ENCODE results near the gene B4GAT1. TPM values are rescaled to one million over a fixed set of nuclear protein-coding genes. Genes with fewer than 3 reads are reported as not detected.
A peak's percentile ranks its signal among the peaks of the same experiment; 100 is the strongest.

Gene B4GAT1
- total and polyA plus RNA-seq, 4 experiments from 2014 or later = 9.7 to 12.7 (median 11.0) TPM

GRCh38 chr11:66327171-66328030, 20.0 kb downstream of the B4GAT1 start:
- H3K27me3 ChIP-seq (ENCODE audit: insufficient read depth, low read length) = no peaks in the 10 kb centered on the region
- peaks cover 29% of the 10 kb centered on the region for H3K4me1 ChIP-seq (ENCODE audit: insufficient read depth, low read length)
- H3K27ac ChIP-seq (ENCODE audit: low read depth, low read length) = no peak overlapping the region
- intact Hi-C loops (cut with micrococcal nuclease) = loop anchor here (1.0 to 5.0 kb wide), 3 partner anchors 15 to 105 kb away; no protein-coding TSS in a partner anchor
- DNase-seq = no peak
- H3K4me3 ChIP-seq (ENCODE audit: low read length in 2 of 2) = no peak overlapping the region
- CTCF ChIA-PET (ENCODE audit: partially characterized antibody) = interaction anchor here (1.6 kb wide), 1 partner anchor 16 kb away, joined by 24 read pairs; no protein-coding TSS in a partner anchor
- peak overlapping the region in 5 of 8 donors; percentile 5 to 76 (median 18) for H3K4me3 Mint-ChIP-seq
- no peaks in the 10 kb centered on the region for H3K9me3 ChIP-seq (ENCODE audit: control insufficient read depth in 1 of 2, low read length in 2 of 2)
- H3K36me3 ChIP-seq (ENCODE audit: insufficient read depth, low read length) = no peaks in the 10 kb centered on the region
- H3K27me3 Mint-ChIP-seq = no peaks in the 10 kb centered on the region
- H3K36me3 Mint-ChIP-seq = no peaks in the 10 kb centered on the region
- H3K27ac Mint-ChIP-seq = peak overlapping the region; percentile 9 to 77 (median 34)
- POLR2A ChIA-PET (ENCODE audit: partially characterized antibody) = interaction anchor here (1.4 to 3.7 kb wide), 2 partner anchors 10 to 15 kb away, joined by 9 to 32 read pairs; partner anchors contain the start of gene CD248
- peaks cover 18 to 27% (median 22%) of the 10 kb centered on the region in 4 donors for H3K4me1 Mint-ChIP-seq
- H3K9me3 Mint-ChIP-seq = no peaks in the 10 kb centered on the region

DNA sequence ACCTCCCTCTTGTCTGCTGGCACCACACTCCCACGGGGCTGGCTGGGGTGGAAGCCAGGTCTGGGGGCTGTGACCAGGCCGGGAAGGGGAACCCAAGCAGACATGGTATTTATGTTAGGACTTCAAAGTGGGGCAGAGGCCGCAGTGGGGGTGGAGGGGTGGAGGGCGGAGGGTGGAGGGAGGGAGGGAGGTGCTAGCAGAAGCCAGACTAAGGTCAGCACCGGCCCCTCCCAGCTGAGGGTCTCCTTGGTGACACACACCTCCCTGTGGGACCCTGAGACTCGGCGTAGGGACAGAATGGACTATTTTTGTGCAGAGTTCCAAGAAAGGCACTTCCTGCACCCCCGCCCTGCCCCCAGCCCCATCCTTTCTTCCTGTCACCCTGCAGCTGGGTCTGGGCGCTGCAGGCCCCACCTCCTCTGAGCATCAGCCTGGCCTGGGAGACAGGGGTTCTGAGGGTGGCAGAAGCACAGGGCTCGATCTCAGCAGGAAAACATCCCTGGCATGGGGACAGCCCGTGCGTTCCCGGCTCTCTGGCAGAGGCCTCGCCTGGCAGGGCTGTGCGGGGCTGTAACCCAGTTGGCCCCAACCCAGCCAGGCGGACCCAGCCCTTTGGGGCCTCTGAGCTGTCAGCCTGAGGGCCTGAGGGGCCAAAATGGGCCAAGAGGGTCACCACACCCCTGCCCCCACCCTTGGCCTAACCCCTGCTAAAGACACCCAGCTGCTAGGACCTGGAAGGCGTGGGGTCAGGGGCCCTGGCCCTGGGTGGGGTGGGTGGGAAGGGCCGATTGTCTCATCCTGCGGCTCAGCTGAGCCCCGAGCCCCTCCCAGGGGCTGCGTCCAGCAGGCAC, 20.9 kb downstream of the B4GAT1 start:
- Histone ChIP-seq H3K27me3 (ENCODE audit: insufficient read depth, low read length) (no peaks in the 10 kb centered on the region), H3K9me3 (ENCODE audit: control insufficient read depth in 1 of 2, low read length in 2 of 2) (no peaks in the 10 kb centered on the region), H3K4me3 (ENCODE audit: low read length in 2 of 2) (no peak overlapping the region), H3K4me1 (ENCODE audit: insufficient read depth, low read length) (peaks cover 29% of the 10 kb centered on the region), H3K27ac (ENCODE audit: low read depth, low read length) (no peak overlapping the region), H3K36me3 (ENCODE audit: insufficient read depth, low read length) (no peaks in the 10 kb centered on the region)
- Mint-ChIP-seq H3K4me3 (peak overlapping the region in 2 of 8 donors; percentile 29 to 33), H3K9me3 (no peaks in the 10 kb centered on the region), H3K27me3 (no peaks in the 10 kb centered on the region), H3K36me3 (no peaks in the 10 kb centered on the region), H3K27ac (peak overlapping the region in 3 of 7 donors; percentile 61 to 86 (median 63)), H3K4me1 (peaks cover 18 to 27% (median 22%) of the 10 kb centered on the region in 4 donors)
- ChIA-PET POLR2A (ENCODE audit: partially characterized antibody) (interaction anchor here (1.4 to 3.7 kb wide), 2 partner anchors 9 to 14 kb away, joined by 9 to 32 read pairs; partner anchors contain the start of gene CD248), CTCF (ENCODE audit: partially characterized antibody) (interaction anchor here (1.6 kb wide), 1 partner anchor 15 kb away, joined by 24 read pairs; no protein-coding TSS in a partner anchor)
- intact Hi-C loops (cut with micrococcal nuclease) = loop anchor here (5.0 kb wide), 1 partner anchor 61 kb away; no protein-coding TSS in a partner anchor
- DNase-seq = no peak

- Histone ChIP-seq H3K4me3 (ENCODE audit: low read length in 2 of 2) (no peak overlapping the region), H3K27me3 (ENCODE audit: insufficient read depth, low read length) (no peaks in the 10 kb centered on the region), H3K4me1 (ENCODE audit: insufficient read depth, low read length) (peaks cover 29% of the 10 kb centered on the region), H3K36me3 (ENCODE audit: insufficient read depth, low read length) (no peaks in the 10 kb centered on the region), H3K27ac (ENCODE audit: low read depth, low read length) (no peak overlapping the region), H3K9me3 (ENCODE audit: control insufficient read depth in 1 of 2, low read length in 2 of 2) (no peaks in the 10 kb centered on the region)
- POLR2A ChIA-PET (ENCODE audit: partially characterized antibody) = interaction anchor here (3.7 kb wide), 1 partner anchor 13 kb away, joined by 32 read pairs; no protein-coding TSS in a partner anchor
- H3K27ac Mint-ChIP-seq = no peak overlapping the region
- CTCF ChIA-PET (ENCODE audit: partially characterized antibody) = interaction anchor here (1.1 to 1.4 kb wide), 3 partner anchors 10 to 61 kb away, joined by 3 to 6 read pairs (median 4); no protein-coding TSS in a partner anchor
- no peaks in the 10 kb centered on the region for H3K27me3 Mint-ChIP-seq
- H3K9me3 Mint-ChIP-seq = peaks cover 0 to 2% (median under 1%) of the 10 kb centered on the region in 8 donors
- H3K4me3 Mint-ChIP-seq = no peak overlapping the region
- peaks cover 18 to 27% (median 22%) of the 10 kb centered on the region in 4 donors for H3K4me1 Mint-ChIP-seq
- DNase-seq = no peak
- H3K36me3 Mint-ChIP-seq = no peaks in the 10 kb centered on the region
- intact Hi-C loops (cut with micrococcal nuclease) = loop anchor here (5.0 kb wide), 1 partner anchor 62 kb away; no protein-coding TSS in a partner anchor
Measured at GRCh38 chr11:66325263-66325671, 22.2 kb downstream of the B4GAT1 start.

GRCh38 chr11:66324664-66325063, 22.8 kb downstream of the B4GAT1 start:
- Histone ChIP-seq H3K9me3 (ENCODE audit: control insufficient read depth in 1 of 2, low read length in 2 of 2) (no peaks in the 10 kb centered on the region), H3K36me3 (ENCODE audit: insufficient read depth, low read length) (no peaks in the 10 kb centered on the region), H3K4me1 (ENCODE audit: insufficient read depth, low read length) (peaks cover 29% of the 10 kb centered on the region), H3K27ac (ENCODE audit: low read depth, low read length) (no peak overlapping the region), H3K4me3 (ENCODE audit: low read length in 2 of 2) (no peak overlapping the region), H3K27me3 (ENCODE audit: insufficient read depth, low read length) (no peaks in the 10 kb centered on the region)
- no peak overlapping the region for H3K4me3 Mint-ChIP-seq
- H3K36me3 Mint-ChIP-seq = no peaks in the 10 kb centered on the region
- CTCF ChIA-PET (ENCODE audit: partially characterized antibody) = interaction anchor here (1.1 to 1.4 kb wide), 4 partner anchors 9 to 62 kb away, joined by 3 to 6 read pairs (median 4); no protein-coding TSS in a partner anchor
- POLR2A ChIA-PET (ENCODE audit: partially characterized antibody) = interaction anchor here (3.7 kb wide), 1 partner anchor 12 kb away, joined by 32 read pairs; no protein-coding TSS in a partner anchor
- H3K9me3 Mint-ChIP-seq = peaks cover 0 to 8% (median 3%) of the 10 kb centered on the region in 8 donors
- peak overlapping the region in 2 of 7 donors; percentile 40 to 61 for H3K27ac Mint-ChIP-seq
- H3K27me3 Mint-ChIP-seq = no peaks in the 10 kb centered on the region
- no peak for DNase-seq
- intact Hi-C loops (cut with micrococcal nuclease) = loop anchor here (5.0 kb wide), 1 partner anchor 63 kb away; no protein-coding TSS in a partner anchor
- peaks cover 18 to 30% (median 24%) of the 10 kb centered on the region in 4 donors for H3K4me1 Mint-ChIP-seq

- no peak for DNase-seq
- Mint-ChIP-seq H3K27ac (no peak overlapping the region), H3K36me3 (no peaks in the 10 kb centered on the region), H3K9me3 (peaks cover 0 to 9% (median 3%) of the 10 kb centered on the region in 8 donors), H3K4me1 (peaks cover 20 to 39% (median 29%) of the 10 kb centered on the region in 4 donors), H3K4me3 (no peak overlapping the region), H3K27me3 (no peaks in the 10 kb centered on the region)
- no peaks in the 10 kb centered on the region for H3K27me3 ChIP-seq (ENCODE audit: insufficient read depth, low read length)
- H3K9me3 ChIP-seq (ENCODE audit: control insufficient read depth in 1 of 2, low read length in 2 of 2) = no peaks in the 10 kb centered on the region
- no peak overlapping the region for H3K27ac ChIP-seq (ENCODE audit: low read depth, low read length)
- no peak overlapping the region for H3K4me3 ChIP-seq (ENCODE audit: low read length in 2 of 2)
- ChIA-PET CTCF (ENCODE audit: partially characterized antibody) (interaction anchor here (1.2 kb wide), 1 partner anchor 11 kb away, joined by 4 read pairs; no protein-coding TSS in a partner anchor), POLR2A (ENCODE audit: partially characterized antibody) (no interaction called here)
- H3K36me3 ChIP-seq (ENCODE audit: insufficient read depth, low read length) = no peaks in the 10 kb centered on the region
- intact Hi-C loops (cut with micrococcal nuclease) = no loop called here
- peaks cover 35% of the 10 kb centered on the region for H3K4me1 ChIP-seq (ENCODE audit: insufficient read depth, low read length)
Measured at GRCh38 chr11:66323684-66324083, 23.7 kb downstream of the B4GAT1 start.

DNA sequence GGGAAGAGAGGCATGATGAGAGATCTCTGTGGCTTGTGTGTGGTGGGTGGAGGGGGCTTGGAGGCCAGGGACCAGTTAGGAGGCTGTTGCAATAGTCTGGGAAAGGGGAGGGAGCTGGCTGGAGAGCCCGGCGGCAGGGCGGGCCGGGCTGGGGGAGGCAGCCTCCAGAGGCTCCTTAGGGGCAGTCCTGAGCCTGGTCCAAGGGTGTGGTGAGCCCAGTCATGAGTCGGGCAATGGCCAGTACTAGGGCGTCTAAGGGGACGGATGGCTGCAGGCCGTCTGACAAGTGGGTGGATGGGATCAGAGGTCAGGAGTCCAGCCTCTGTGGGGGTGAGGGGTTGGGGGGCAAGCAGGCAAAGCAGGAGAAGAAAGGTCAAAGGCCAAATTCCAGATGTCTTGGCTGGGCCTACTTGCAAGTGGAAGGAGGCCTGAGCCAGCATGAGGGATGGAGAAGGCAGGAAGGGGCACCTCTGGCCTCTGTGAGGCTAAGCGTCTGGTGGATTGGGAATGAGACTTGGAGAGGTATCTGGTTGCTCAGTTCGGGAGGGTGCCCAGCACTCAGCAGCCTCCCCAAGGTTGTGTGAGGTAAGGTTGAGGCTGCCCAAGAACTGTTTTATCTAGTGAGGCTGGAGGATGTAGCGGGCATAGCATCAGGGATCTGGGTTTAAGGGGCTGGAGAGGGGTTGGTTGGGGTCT, 24.5 kb downstream of the B4GAT1 start:
- DNase-seq = no peak
- no peak overlapping the region for H3K27ac ChIP-seq (ENCODE audit: low read depth, low read length)
- H3K4me1 ChIP-seq (ENCODE audit: insufficient read depth, low read length) = peaks cover 35% of the 10 kb centered on the region
- intact Hi-C loops (cut with micrococcal nuclease) = no loop called here
- Mint-ChIP-seq H3K9me3 (peaks cover 0 to 9% (median 3%) of the 10 kb centered on the region in 8 donors), H3K27ac (peak overlapping the region in 1 of 7 donors; percentile 4), H3K36me3 (no peaks in the 10 kb centered on the region), H3K27me3 (no peaks in the 10 kb centered on the region), H3K4me1 (peaks cover 18 to 39% (median 27%) of the 10 kb centered on the region in 4 donors), H3K4me3 (no peak overlapping the region)
- H3K36me3 ChIP-seq (ENCODE audit: insufficient read depth, low read length) = no peaks in the 10 kb centered on the region
- H3K4me3 ChIP-seq (ENCODE audit: low read length in 2 of 2) = no peak overlapping the region
- no peaks in the 10 kb centered on the region for H3K27me3 ChIP-seq (ENCODE audit: insufficient read depth, low read length)
- POLR2A ChIA-PET (ENCODE audit: partially characterized antibody) = interaction anchor here (1.5 kb wide), 1 partner anchor 10 kb away, joined by 4 read pairs; no protein-coding TSS in a partner anchor
- no peaks in the 10 kb centered on the region for H3K9me3 ChIP-seq (ENCODE audit: control insufficient read depth in 1 of 2, low read length in 2 of 2)
- CTCF ChIA-PET (ENCODE audit: partially characterized antibody) = interaction anchor here (1.7 kb wide), 1 partner anchor 11 kb away, joined by 16 read pairs; no protein-coding TSS in a partner anchor
